Spleen (tissue), 11 donors: ENCODE results near the gene OR2D2. TPM values are rescaled to one million over a fixed set of nuclear protein-coding genes. Genes with fewer than 3 reads are reported as not detected.

Source experiments
- DNase-seq: peaks from one replicate; pipeline ENCODE4 v3.0.0-alpha.2; 2020
- H3K27ac ChIP-seq, 8 donors: fragments of 200-600 bp; sonication (generic) in 7 of 8; 1 replicate in 4 of 8; 2 replicates in 4 of 8; pipeline versions ENCODE4 v1.5.0 to v1.8.0; 2016 to 2021; ENCODE audit warnings: inconsistent platforms in 4 of 8, mild to moderate bottlenecking in 4 of 8, moderate library complexity in 1 of 8
- H3K27me3 ChIP-seq, 7 donors: fragments of 200-600 bp; sonication (generic) in 6 of 7; replicated peaks in 1 of 7; 1 replicate in 4 of 7; 2 replicates in 3 of 7; pipeline versions ENCODE4 v1.5.0 to v1.8.0; 2016 to 2021; ENCODE audit warnings: inconsistent platforms in 3 of 7, mild to moderate bottlenecking in 1 of 7
- H3K36me3 ChIP-seq, 6 donors: fragments of 200-600 bp; sonication (generic) in 5 of 6; 1 replicate in 4 of 6; 2 replicates in 2 of 6; pipeline versions ENCODE4 v1.5.0 to v1.8.0; 2016 to 2021; ENCODE audit warnings: inconsistent platforms in 2 of 6
- H3K4me1 ChIP-seq, 6 donors: fragments of 200-600 bp; sonication (generic) in 5 of 6; 1 replicate in 3 of 6; 2 replicates in 3 of 6; pipeline versions ENCODE4 v1.5.0 to v1.8.0; 2016 to 2021; ENCODE audit warnings: inconsistent platforms in 3 of 6
- H3K4me3 ChIP-seq, 8 donors: fragments of 200-600 bp; sonication (generic) in 7 of 8; 1 replicate in 4 of 8; 2 replicates in 4 of 8; pipeline versions ENCODE4 v1.5.0 to v1.8.0; 2016 to 2021; ENCODE audit warnings: inconsistent platforms in 4 of 8, mild to moderate bottlenecking in 4 of 8, moderate library complexity in 2 of 8
- H3K9me3 ChIP-seq, 8 donors: fragments of 200-600 bp; sonication (generic) in 7 of 8; 1 replicate in 4 of 8; 2 replicates in 4 of 8; pipeline versions ENCODE4 v1.5.0 to v1.8.0; 2016 to 2021; ENCODE audit warnings: inconsistent platforms in 4 of 8
- CTCF ChIP-seq, 11 experiments: fragments of 200-600 bp in 7 of 11; fragments of 450-650 bp in 4 of 11; sonication (generic) in 4 of 11; IDR thresholded peaks in 8 of 11; conservative IDR thresholded peaks in 3 of 11; 1 replicate in 7 of 11; 2 replicates in 4 of 11; pipeline versions ENCODE4 v1.4.0 to v1.8.0; 2016 to 2021; ENCODE audit warnings: antibody characterized with exemption in 11 of 11, inconsistent platforms in 4 of 11, mild to moderate bottlenecking in 1 of 11
- POLR2A ChIP-seq, 3 donors: fragments of 450-650 bp; IDR thresholded peaks; one replicate each; pipeline ENCODE4 v1.5.1; 2017; ENCODE audit warnings: antibody characterized with exemption in 3 of 3, mild to moderate bottlenecking in 1 of 3
- POLR2AphosphoS5 ChIP-seq, 3 donors: sonication (generic); formaldehyde crosslinking; IDR thresholded peaks; one replicate each; pipeline ENCODE4 v1.5.1; 2017; ENCODE audit warnings: antibody characterized with exemption in 3 of 3
- WGBS, 5 donors: extraction: QIAGEN DNeasy Blood & Tissue Kit in 3 of 5; methylation state at CpG; one replicate each; pipeline versions ENCODE4 v1.1.5 to v1.1.7; 2013 to 2018; 5-methylcytosine and 5-hydroxymethylcytosine counted together
- intact Hi-C: fragments of 100-400 bp; cut with DNase I; formaldehyde crosslinking; loops from one replicate; pipeline ENCODE4 v1.15.0; 2023; ENCODE audit warnings: low total_unique reads
- polyA plus RNA-seq, 3 donors: library from polyadenylated mRNA; stranded (reverse); fragments of 200-250 nt; gene quantifications; one replicate each; pipeline ENCODE4 v1.2.1, GENCODE V29; 2013
- total RNA-seq, 7 donors: library from RNA; depleted of rRNA in 3 of 7; stranded (reverse); fragments of >200 nt in 3 of 7; fragmentation: NEBNext Ultra II Directional in 4 of 7; extraction: Animal tissue kit (Norgen Biotek cat#: 25700) in 4 of 7; gene quantifications; one replicate each; pipeline versions ENCODE4 v1.1.0 to v1.2.1, GENCODE V29; 2016 to 2021
- donor health status: healthy with polysubstance abuse.
- donor health status: DM: no; HTN: no; CAD: no; lungs with moderate emphysema.
- donor health status: DM: no; HTN: no; CAD: no.
- donor health status: Bipolar disorder and iron deficiency.
- donor health status: healthy.
- donor health status: DM: no; HTN: no; CAD: no.
- donor health status: DM: yes; HTN: yes; CAD: no.

Gene OR2D2
- total and polyA plus RNA-seq, 10 donors: 0.43 to 0.94 (median 0.58) TPM; not detected in 6

GRCh38 chr11:6882751-6883150, 9.5 kb downstream of the OR2D2 start:
- intact Hi-C loops: no loop called here
- no peak for TF ChIP-seq POLR2A (IDR thresholded peaks at IDR 0.05)
- no peak for TF ChIP-seq POLR2AphosphoS5 (IDR thresholded peaks at IDR 0.05)
- no peak for TF ChIP-seq CTCF (IDR thresholded peaks at IDR 0.05 in 8 of 11, conservative IDR thresholded peaks at IDR 0.05 in 3 of 11)
- no peak for DNase-seq
- H3K36me3 ChIP-seq: no peaks in the 10 kb centered on the region
- H3K27me3 ChIP-seq: no peaks in the 10 kb centered on the region
- no peak overlapping the region for H3K27ac ChIP-seq
- H3K4me1 ChIP-seq: no peaks in the 10 kb centered on the region
- no peak overlapping the region for H3K4me3 ChIP-seq
- H3K9me3 ChIP-seq: peaks cover 0 to 3% (median 2%) of the 10 kb centered on the region in 8 donors

GRCh38 chr11:6876914-6877313, 15.4 kb downstream of the OR2D2 start:
- no peak overlapping the region for H3K4me3 ChIP-seq
- WGBS, 5 donors: 70 to 93% (median 83%) methylated on average over 3 of the region's 3 CpGs
- intact Hi-C loops: no loop called here
- no peak for DNase-seq
- no peaks in the 10 kb centered on the region for H3K9me3 ChIP-seq
- H3K4me1 ChIP-seq: no peaks in the 10 kb centered on the region
- no peak for TF ChIP-seq POLR2A (IDR thresholded peaks at IDR 0.05)
- TF ChIP-seq POLR2AphosphoS5 (IDR thresholded peaks at IDR 0.05): no peak
- TF ChIP-seq CTCF (IDR thresholded peaks at IDR 0.05 in 8 of 11, conservative IDR thresholded peaks at IDR 0.05 in 3 of 11): no peak
- no peak overlapping the region for H3K27ac ChIP-seq
- H3K36me3 ChIP-seq: no peaks in the 10 kb centered on the region
- no peaks in the 10 kb centered on the region for H3K27me3 ChIP-seq

- Histone ChIP-seq H3K4me3 (no peak within 1 kb of the TSS), H3K27ac (no peak within 1 kb of the TSS), H3K36me3 (no peaks in the 10 kb centered on the region), H3K27me3 (no peaks in the 10 kb centered on the region), H3K4me1 (no peaks in the 10 kb centered on the region), H3K9me3 (no peaks in the 10 kb centered on the region)
- no peak for DNase-seq
- intact Hi-C loops: no loop called here
- WGBS, 5 donors: 85 to 95% (median 86%) methylated on average over 1 of the region's 1 CpG
- no peak for TF ChIP-seq CTCF (IDR thresholded peaks at IDR 0.05 in 8 of 11, conservative IDR thresholded peaks at IDR 0.05 in 3 of 11)
- TF ChIP-seq POLR2A (IDR thresholded peaks at IDR 0.05): no peak
- no peak for TF ChIP-seq POLR2AphosphoS5 (IDR thresholded peaks at IDR 0.05)
These were observed 16.0 kb downstream of the OR2D2 start, which contains the start of gene OR10A4 for GRCh38 chr11:6876325-6876724. Gene OR10A4, plus strand, starts transcription at chr11:6876625. Its CDS starts 23 bp downstream, at chr11:6876648.

GRCh38 chr11:6875761-6876160, 16.5 kb downstream of the OR2D2 start:
- intact Hi-C loops: no loop called here
- no peaks in the 10 kb centered on the region for H3K27me3 ChIP-seq
- no peak overlapping the region for H3K27ac ChIP-seq
- H3K4me3 ChIP-seq: no peak overlapping the region
- no peaks in the 10 kb centered on the region for H3K4me1 ChIP-seq
- TF ChIP-seq POLR2AphosphoS5 (IDR thresholded peaks at IDR 0.05) (no peak), CTCF (IDR thresholded peaks at IDR 0.05 in 8 of 11, conservative IDR thresholded peaks at IDR 0.05 in 3 of 11) (no peak), POLR2A (IDR thresholded peaks at IDR 0.05) (no peak)
- H3K9me3 ChIP-seq: no peaks in the 10 kb centered on the region
- no peaks in the 10 kb centered on the region for H3K36me3 ChIP-seq
- WGBS, 5 donors: 78 to 95% (median 81%) methylated on average over 2 of the region's 2 CpGs
- DNase-seq: no peak
